Liver (tissue), 9 donors: ENCODE measurements around the gene OR4D9. TPM values are rescaled to one million over a fixed set of nuclear protein-coding genes. Genes with fewer than 3 reads are reported as not detected.

Experiments
- DNase-seq: peaks from one replicate; pipeline ENCODE4 v3.0.0-alpha.2; 2017; ENCODE audit warnings: low spot score
- H3K27ac ChIP-seq, 2 donors: one replicate each; pipeline ENCODE4 v1.7.0; 2013; ENCODE audit warnings: inconsistent platforms in 2 of 2, low read length in 2 of 2, control low read depth in 1 of 2, low read depth in 1 of 2, mild to moderate bottlenecking in 1 of 2
- H3K27me3 ChIP-seq, 4 donors: one replicate each; pipeline versions ENCODE4 v1.6.1 to v1.7.0; 2013; ENCODE audit warnings: low read length in 3 of 4, inconsistent platforms in 1 of 4, mild to moderate bottlenecking in 1 of 4, moderate library complexity in 1 of 4; ENCODE audit not compliant: control insufficient read depth in 4 of 4, insufficient read depth in 4 of 4
- H3K36me3 ChIP-seq, 4 donors: one replicate each; pipeline versions ENCODE4 v1.6.1 to v1.7.0; 2013; ENCODE audit warnings: low read length in 3 of 4, mild to moderate bottlenecking in 3 of 4, low read depth in 1 of 4, moderate library complexity in 1 of 4; ENCODE audit not compliant: control insufficient read depth in 4 of 4, insufficient read depth in 3 of 4
- H3K4me1 ChIP-seq, 4 donors: one replicate each; pipeline versions ENCODE4 v1.6.1 to v1.7.0; 2013; ENCODE audit warnings: low read length in 3 of 4, mild to moderate bottlenecking in 3 of 4, moderate library complexity in 1 of 4; ENCODE audit not compliant: control insufficient read depth in 4 of 4, insufficient read depth in 4 of 4
- H3K4me3 ChIP-seq, 3 donors: one replicate each; pipeline versions ENCODE4 v1.6.1 to v1.7.0; 2013; ENCODE audit warnings: low read length in 3 of 3, control low read depth in 1 of 3, low read depth in 1 of 3, mild to moderate bottlenecking in 1 of 3
- H3K9ac ChIP-seq, 2 donors: one replicate each; pipeline ENCODE4 v1.7.0; 2013; ENCODE audit warnings: low read length in 2 of 2, mild to moderate bottlenecking in 2 of 2, moderate library complexity in 2 of 2, control low read depth in 1 of 2, low read depth in 1 of 2
- H3K9me3 ChIP-seq, 4 donors: one replicate each; pipeline versions ENCODE4 v1.6.1 to v1.7.0; 2013; ENCODE audit warnings: low read length in 3 of 4; ENCODE audit not compliant: control insufficient read depth in 4 of 4
- ATF3 ChIP-seq: IDR thresholded peaks from 2 replicates; pipeline ENCODE4 v1.6.1; 2016; ENCODE audit warnings: antibody characterized with exemption
- EGR1 ChIP-seq, 2 donors: IDR thresholded peaks; 2 replicates each; pipeline ENCODE4 v1.6.1; 2016 to 2018; ENCODE audit warnings: antibody characterized with exemption in 2 of 2, low read depth in 2 of 2
- FOXA2 ChIP-seq: IDR thresholded peaks from 2 replicates; pipeline ENCODE4 v1.6.1; 2016; ENCODE audit warnings: antibody characterized with exemption
- GABPA ChIP-seq, 2 donors: IDR thresholded peaks in 1 of 2; conservative IDR thresholded peaks in 1 of 2; 2 replicates each; pipeline ENCODE4 v1.6.1; 2016; ENCODE audit warnings: antibody characterized with exemption in 2 of 2, mild to moderate bottlenecking in 1 of 2, moderate library complexity in 1 of 2
- HNF4A ChIP-seq, 2 donors: conservative IDR thresholded peaks; 2 replicates each; pipeline ENCODE4 v1.6.1; 2016; ENCODE audit warnings: antibody characterized with exemption in 2 of 2, mild to moderate bottlenecking in 2 of 2
- HNF4G ChIP-seq: IDR thresholded peaks from 2 replicates; pipeline ENCODE4 v1.6.1; 2016; ENCODE audit warnings: antibody characterized with exemption
- JUND ChIP-seq, 2 donors: IDR thresholded peaks; 2 replicates each; pipeline ENCODE4 v1.6.1; 2016; ENCODE audit warnings: antibody characterized with exemption in 2 of 2
- NR2F2 ChIP-seq: IDR thresholded peaks from 2 replicates; pipeline ENCODE4 v1.6.1; 2016; ENCODE audit warnings: antibody characterized with exemption
- RAD21 ChIP-seq, 2 donors: IDR thresholded peaks; 2 replicates each; pipeline ENCODE4 v1.6.1; 2016; ENCODE audit warnings: antibody characterized with exemption in 2 of 2, mild to moderate bottlenecking in 2 of 2
- REST ChIP-seq: IDR thresholded peaks from 2 replicates; pipeline ENCODE4 v1.6.1; 2016; ENCODE audit warnings: antibody characterized with exemption, mild to moderate bottlenecking
- RXRA ChIP-seq, 2 donors: IDR thresholded peaks; 2 replicates each; pipeline ENCODE4 v1.6.1; 2017 to 2018; ENCODE audit warnings: antibody characterized with exemption in 2 of 2, mild to moderate bottlenecking in 1 of 2
- SP1 ChIP-seq: IDR thresholded peaks from 2 replicates; pipeline ENCODE4 v1.6.1; 2018; ENCODE audit warnings: antibody characterized with exemption, mild to moderate bottlenecking
- TAF1 ChIP-seq: conservative IDR thresholded peaks from 2 replicates; pipeline ENCODE4 v1.6.1; 2016; ENCODE audit warnings: antibody characterized with exemption, mild to moderate bottlenecking
- YY1 ChIP-seq: IDR thresholded peaks from 2 replicates; pipeline ENCODE4 v1.6.1; 2016; ENCODE audit warnings: antibody characterized with exemption, mild to moderate bottlenecking
- WGBS: extraction: QIAGEN DNeasy Blood & Tissue Kit; methylation state at CpG from one replicate; pipeline ENCODE4 v1.1.7; 2013; 5-methylcytosine and 5-hydroxymethylcytosine counted together
- polyA plus RNA-seq, 2 donors: library from polyadenylated mRNA; stranded (reverse) in 1 of 2; unstranded in 1 of 2; fragments of 200-250 nt in 1 of 2; fragments of >200 nt in 1 of 2; fragmentation: Nextera tagmentation in 1 of 2; extraction: Ambion mirVana in 1 of 2; gene quantifications; one replicate each; pipeline versions ENCODE4 v1.2.1 to v1.2.3, GENCODE V29; 2013 to 2015
- total RNA-seq, 2 donors: library from RNA; depleted of rRNA; stranded (reverse); fragments of >200 nt; gene quantifications; one replicate each; pipeline ENCODE4 v1.2.3, GENCODE V29; 2014
- TF ChIP-seq, protein P1 (sequence below): IDR thresholded peaks from 2 replicates; pipeline ENCODE4 v1.6.1; 2016; ENCODE audit warnings: antibody characterized with exemption
- TF ChIP-seq, protein P2 (sequence below): IDR thresholded peaks from 2 replicates; pipeline ENCODE4 v1.6.1; 2016; ENCODE audit warnings: antibody characterized with exemption
- TF ChIP-seq, protein P3 (sequence below): fragments of 150-350 bp; IDR thresholded peaks from 2 replicates; pipeline ENCODE4 v1.5.1; 2017; ENCODE audit warnings: improper control_type of control experiment, low read depth, low read length; ENCODE audit not compliant: missing input control
- donor health status: healthy.
- donor health status: healthy.
- donor health status: healthy.
- donor health status: healthy.
- donor health status: healthy.

OR4D9 gene
- total and polyA plus RNA-seq, 4 donors, result not detected

GRCh38 chr11:59475176-59475575 lies 36.2 kb upstream of the OR4D9 start:
- no peak for TF ChIP-seq RXRA (IDR thresholded peaks at IDR 0.05)
- TF ChIP-seq SP1, result no peak
- no peak for TF ChIP-seq FOXA2
- no peak for TF ChIP-seq YY1
- TF ChIP-seq, protein P1, sequence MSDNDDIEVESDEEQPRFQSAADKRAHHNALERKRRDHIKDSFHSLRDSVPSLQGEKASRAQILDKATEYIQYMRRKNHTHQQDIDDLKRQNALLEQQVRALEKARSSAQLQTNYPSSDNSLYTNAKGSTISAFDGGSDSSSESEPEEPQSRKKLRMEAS, result no peak
- TF ChIP-seq HNF4A (conservative IDR thresholded peaks at IDR 0.05), result no peak
- TF ChIP-seq, protein P2, sequence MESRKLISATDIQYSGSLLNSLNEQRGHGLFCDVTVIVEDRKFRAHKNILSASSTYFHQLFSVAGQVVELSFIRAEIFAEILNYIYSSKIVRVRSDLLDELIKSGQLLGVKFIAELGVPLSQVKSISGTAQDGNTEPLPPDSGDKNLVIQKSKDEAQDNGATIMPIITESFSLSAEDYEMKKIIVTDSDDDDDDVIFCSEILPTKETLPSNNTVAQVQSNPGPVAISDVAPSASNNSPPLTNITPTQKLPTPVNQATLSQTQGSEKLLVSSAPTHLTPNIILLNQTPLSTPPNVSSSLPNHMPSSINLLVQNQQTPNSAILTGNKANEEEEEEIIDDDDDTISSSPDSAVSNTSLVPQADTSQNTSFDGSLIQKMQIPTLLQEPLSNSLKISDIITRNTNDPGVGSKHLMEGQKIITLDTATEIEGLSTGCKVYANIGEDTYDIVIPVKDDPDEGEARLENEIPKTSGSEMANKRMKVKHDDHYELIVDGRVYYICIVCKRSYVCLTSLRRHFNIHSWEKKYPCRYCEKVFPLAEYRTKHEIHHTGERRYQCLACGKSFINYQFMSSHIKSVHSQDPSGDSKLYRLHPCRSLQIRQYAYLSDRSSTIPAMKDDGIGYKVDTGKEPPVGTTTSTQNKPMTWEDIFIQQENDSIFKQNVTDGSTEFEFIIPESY, result no peak
- no peak for TF ChIP-seq TAF1
- Histone ChIP-seq H3K9me3 (no peaks in the 10 kb centered on the region), H3K4me3 (no peak overlapping the region), H3K4me1 (no peaks in the 10 kb centered on the region), H3K36me3 (no peaks in the 10 kb centered on the region), H3K27me3 (no peaks in the 10 kb centered on the region), H3K9ac (no peak overlapping the region), H3K27ac (no peak overlapping the region)
- DNase-seq, result no peak
- 65% methylated on average over 9 of the region's 9 CpGs for WGBS

DNA sequence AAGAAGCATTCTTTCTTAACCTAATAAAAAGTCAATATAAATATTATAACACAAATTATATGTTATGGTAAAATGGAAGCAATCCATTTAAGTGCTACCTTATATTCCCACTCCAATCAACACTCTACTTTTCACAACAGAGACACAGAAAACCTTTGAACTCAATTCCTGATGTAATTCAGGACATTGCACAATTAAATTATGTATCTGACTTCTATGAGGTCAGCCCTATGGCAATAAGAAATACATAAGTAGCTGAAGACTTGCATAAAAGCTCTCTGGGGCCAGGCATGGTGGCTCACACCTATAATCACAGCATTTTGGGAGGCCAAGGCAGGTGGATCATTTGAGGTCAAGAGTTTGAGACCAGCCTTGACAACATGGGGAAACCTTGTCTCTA lies 31.4 kb upstream of the OR4D9 start:
- TF ChIP-seq RXRA (IDR thresholded peaks at IDR 0.05), result no peak
- TF ChIP-seq SP1, result no peak
- no peak for TF ChIP-seq TAF1
- no peak for TF ChIP-seq ATF3
- TF ChIP-seq RAD21 (IDR thresholded peaks at IDR 0.05), result no peak
- no peak for TF ChIP-seq EGR1 (IDR thresholded peaks at IDR 0.05; ENCODE audit: low read depth in 2 of 2)
- TF ChIP-seq HNF4A (conservative IDR thresholded peaks at IDR 0.05), result no peak
- TF ChIP-seq, protein P1, result no peak
- TF ChIP-seq HNF4G, result no peak
- TF ChIP-seq GABPA (IDR thresholded peaks at IDR 0.05 in 1 of 2, conservative IDR thresholded peaks at IDR 0.05 in 1 of 2), result no peak
- TF ChIP-seq NR2F2, result no peak
- TF ChIP-seq, protein P2, result no peak
- TF ChIP-seq JUND (IDR thresholded peaks at IDR 0.05), result no peak
- TF ChIP-seq, protein P3, sequence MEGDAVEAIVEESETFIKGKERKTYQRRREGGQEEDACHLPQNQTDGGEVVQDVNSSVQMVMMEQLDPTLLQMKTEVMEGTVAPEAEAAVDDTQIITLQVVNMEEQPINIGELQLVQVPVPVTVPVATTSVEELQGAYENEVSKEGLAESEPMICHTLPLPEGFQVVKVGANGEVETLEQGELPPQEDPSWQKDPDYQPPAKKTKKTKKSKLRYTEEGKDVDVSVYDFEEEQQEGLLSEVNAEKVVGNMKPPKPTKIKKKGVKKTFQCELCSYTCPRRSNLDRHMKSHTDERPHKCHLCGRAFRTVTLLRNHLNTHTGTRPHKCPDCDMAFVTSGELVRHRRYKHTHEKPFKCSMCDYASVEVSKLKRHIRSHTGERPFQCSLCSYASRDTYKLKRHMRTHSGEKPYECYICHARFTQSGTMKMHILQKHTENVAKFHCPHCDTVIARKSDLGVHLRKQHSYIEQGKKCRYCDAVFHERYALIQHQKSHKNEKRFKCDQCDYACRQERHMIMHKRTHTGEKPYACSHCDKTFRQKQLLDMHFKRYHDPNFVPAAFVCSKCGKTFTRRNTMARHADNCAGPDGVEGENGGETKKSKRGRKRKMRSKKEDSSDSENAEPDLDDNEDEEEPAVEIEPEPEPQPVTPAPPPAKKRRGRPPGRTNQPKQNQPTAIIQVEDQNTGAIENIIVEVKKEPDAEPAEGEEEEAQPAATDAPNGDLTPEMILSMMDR, result no peak
- TF ChIP-seq REST, result no peak
- no peak overlapping the region for H3K9ac ChIP-seq
- H3K36me3 ChIP-seq, result no peaks in the 10 kb centered on the region
- no peak overlapping the region for H3K27ac ChIP-seq
- H3K4me3 ChIP-seq, result no peak overlapping the region
- no peaks in the 10 kb centered on the region for H3K4me1 ChIP-seq
- no peak for DNase-seq
- H3K9me3 ChIP-seq, result no peaks in the 10 kb centered on the region
- no peaks in the 10 kb centered on the region for H3K27me3 ChIP-seq
